Naive thymus-derived CD8-positive, alpha-beta T cell (primary cell): ENCODE measurements around the gene PLCXD3. TPM values are rescaled to one million over a fixed set of nuclear protein-coding genes. Genes with fewer than 3 reads are reported as not detected.
A peak's percentile ranks its signal among the peaks of the same experiment; 100 is the strongest.

Experiments used
- ATAC-seq, 2 donors: fragments of 150-1000 bp; cut with Tn5 transposase in 1 of 2; sonication (Bioruptor Pico), chemical (Tn5 transposase) in 1 of 2; 1 replicate in 1 of 2; 2 replicates in 1 of 2; pipeline ENCODE4 v1.10.0; 2021; ENCODE audit warnings: mild to moderate bottlenecking in 2 of 2, moderate library complexity in 2 of 2
- POLR2A ChIA-PET: fragments of 350-600 bp; sonication (Branson Sonifier 250); formaldehyde crosslinking; loops from one replicate; lab custom pipeline; 2021; ENCODE audit warnings: antibody characterized with exemption; lab: Charles Lee
- DNase-seq, 10 donors: peaks; one replicate each; pipeline versions ENCODE4 v3.0.0 to v3.0.0-alpha.2; 2020 to 2022
- H3K27ac Mint-ChIP-seq, 10 donors: one replicate each; pipeline ENCODE4 v1.8.0; 2020 to 2022; ENCODE audit warnings: mild to moderate bottlenecking in 10 of 10, mixed read lengths in 10 of 10, moderate library complexity in 4 of 10, inconsistent platforms in 1 of 10
- H3K27me3 Mint-ChIP-seq, 5 donors: one replicate each; pipeline ENCODE4 v1.8.0; 2021 to 2022; ENCODE audit warnings: mixed read lengths in 5 of 5
- H3K36me3 Mint-ChIP-seq, 3 donors: one replicate each; pipeline ENCODE4 v1.8.0; 2020 to 2022; ENCODE audit warnings: mixed read lengths in 3 of 3, mild to moderate bottlenecking in 2 of 3, inconsistent platforms in 1 of 3
- H3K4me1 Mint-ChIP-seq, 4 donors: one replicate each; pipeline ENCODE4 v1.8.0; 2021 to 2022; ENCODE audit warnings: mixed read lengths in 4 of 4
- H3K4me3 Mint-ChIP-seq, 10 donors: one replicate each; pipeline ENCODE4 v1.8.0; 2020 to 2022; ENCODE audit warnings: mild to moderate bottlenecking in 10 of 10, mixed read lengths in 10 of 10, moderate library complexity in 6 of 10, inconsistent platforms in 1 of 10
- H3K9me3 Mint-ChIP-seq, 9 donors: one replicate each; pipeline ENCODE4 v1.8.0; 2020 to 2022; ENCODE audit warnings: mixed read lengths in 9 of 9, mild to moderate bottlenecking in 3 of 9, inconsistent platforms in 1 of 9, moderate library complexity in 1 of 9
- polyA plus RNA-seq, 3 donors: library from polyadenylated mRNA; unstranded; fragments of 300-500 nt; fragmentation: Illumina TruSeq; gene quantifications; one replicate each; pipeline ENCODE4 v1.2.3, GENCODE V29; 2021
- total RNA-seq, 8 experiments: library from RNA in 2 of 8; stranded (reverse) in 2 of 8; gene quantifications; one replicate each; pipeline ENCODE4 v1.2.3 and lab custom pipeline; 2021 to 2026

PLCXD3 gene
- total and polyA plus RNA-seq, 5 experiments from 2014 or later = not detected

DNA sequence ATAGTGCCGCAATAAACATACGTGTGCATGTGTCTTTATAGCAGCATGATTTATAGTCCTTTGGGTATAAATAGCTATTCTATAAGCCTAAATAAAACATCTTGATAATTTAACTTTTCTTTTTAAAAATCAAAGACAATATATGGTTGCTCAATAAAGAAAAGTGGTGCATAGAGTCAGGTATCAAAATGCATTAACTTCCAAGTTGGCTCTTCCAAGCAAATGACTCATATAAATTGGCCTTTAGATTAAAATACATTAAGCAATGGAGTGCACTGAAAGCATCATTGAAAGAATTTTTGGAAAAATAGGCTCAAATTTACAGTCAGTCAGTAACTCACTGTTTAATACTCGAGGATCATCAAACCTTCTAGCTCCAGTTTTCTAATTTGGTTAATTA lies 106.6 kb downstream of the PLCXD3 start:
- no peak overlapping the region for H3K27ac Mint-ChIP-seq
- peaks cover 0 to 6% (median 0%) of the 10 kb centered on the region in 5 donors for H3K27me3 Mint-ChIP-seq

DNA sequence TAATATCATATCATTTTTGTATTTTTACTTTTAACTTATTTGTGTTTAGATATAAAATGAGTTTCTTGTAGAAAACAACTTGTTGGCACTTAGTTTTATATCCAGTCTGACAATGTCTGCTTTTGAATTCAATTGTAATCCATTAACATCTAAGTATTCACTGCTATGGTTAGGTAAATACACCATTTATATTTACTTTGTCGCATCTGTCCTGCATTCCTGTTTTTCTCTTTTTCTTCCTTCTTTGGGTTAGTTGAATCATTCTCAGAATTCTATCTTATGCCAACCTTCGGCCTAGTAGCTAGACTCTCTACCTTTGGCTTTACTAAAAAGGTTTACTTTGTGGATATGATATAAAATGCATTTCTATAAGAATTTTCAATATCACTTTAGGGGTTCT lies 107.6 kb downstream of the PLCXD3 start:
- H3K36me3 Mint-ChIP-seq = peaks cover 0 to 6% (median 0%) of the 10 kb centered on the region in 3 donors
- no peak overlapping the region for H3K27ac Mint-ChIP-seq
- H3K27me3 Mint-ChIP-seq = peaks cover 0 to 6% (median 0%) of the 10 kb centered on the region in 5 donors
- DNase-seq (no peak), ATAC-seq (no peak)
- H3K4me1 Mint-ChIP-seq = no peaks in the 10 kb centered on the region
- H3K9me3 Mint-ChIP-seq = peaks cover 0 to 49% (median 13%) of the 10 kb centered on the region in 9 donors
- POLR2A ChIA-PET = no interaction called here
- H3K4me3 Mint-ChIP-seq = no peak overlapping the region

More for the DNA sequence above, 106.6 kb downstream of the PLCXD3 start:
- Mint-ChIP-seq H3K4me1 (no peaks in the 10 kb centered on the region), H3K4me3 (no peak overlapping the region), H3K9me3 (peaks cover 0 to 39% (median 7%) of the 10 kb centered on the region in 9 donors), H3K36me3 (no peaks in the 10 kb centered on the region)
- no peak for ATAC-seq
- POLR2A ChIA-PET = no interaction called here
- no peak for DNase-seq

DNA sequence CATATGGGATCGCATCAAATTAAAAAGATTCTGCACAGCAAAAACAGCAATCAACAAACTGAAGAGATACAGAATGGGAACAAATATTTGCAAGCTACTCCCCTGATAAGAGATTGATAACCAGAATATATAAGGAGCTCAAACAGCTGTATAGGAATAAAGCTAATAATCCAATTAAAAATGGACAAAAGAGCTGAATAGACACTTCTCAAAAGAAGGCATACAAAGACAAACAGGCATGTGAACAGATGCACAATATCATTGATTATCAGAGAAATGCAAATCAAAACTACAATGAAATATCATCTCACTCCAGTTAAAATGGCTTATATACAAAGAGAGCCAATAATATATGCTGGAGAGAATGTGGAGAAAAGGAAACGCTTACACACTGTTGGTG lies 110.6 kb downstream of the PLCXD3 start:
- Mint-ChIP-seq H3K4me1 (no peaks in the 10 kb centered on the region), H3K27me3 (no peaks in the 10 kb centered on the region), H3K27ac (no peak overlapping the region), H3K36me3 (peaks cover 0 to 6% (median 0%) of the 10 kb centered on the region in 3 donors), H3K9me3 (peaks cover 8 to 46% (median 23%) of the 10 kb centered on the region in 9 donors), H3K4me3 (no peak overlapping the region)
- POLR2A ChIA-PET = no interaction called here
- ATAC-seq (no peak), DNase-seq (no peak)

DNA sequence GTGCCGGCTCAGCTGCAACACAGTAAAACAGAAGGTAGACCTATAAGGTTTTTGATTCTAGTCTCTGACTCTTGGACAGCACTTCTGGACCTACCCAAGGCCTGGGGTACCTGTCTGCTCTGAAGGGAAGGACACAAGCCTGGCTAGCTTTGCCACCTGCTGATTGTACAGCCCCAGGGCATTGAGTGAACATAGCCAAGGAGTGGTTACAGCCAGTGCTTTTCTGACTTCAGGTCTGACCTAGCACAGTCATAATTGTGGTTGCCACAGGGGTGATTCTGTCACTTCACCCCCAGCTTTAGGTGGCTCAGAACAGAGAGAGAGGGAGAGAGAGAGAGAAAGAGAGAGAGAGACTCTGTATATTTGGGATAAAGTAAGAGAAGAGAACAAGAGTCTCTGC lies 118.4 kb downstream of the PLCXD3 start:
- Mint-ChIP-seq H3K4me3 (no peak overlapping the region), H3K36me3 (no peaks in the 10 kb centered on the region), H3K9me3 (peaks cover 7 to 32% (median 15%) of the 10 kb centered on the region in 9 donors), H3K27ac (no peak overlapping the region), H3K27me3 (no peaks in the 10 kb centered on the region), H3K4me1 (no peaks in the 10 kb centered on the region)
- POLR2A ChIA-PET = no interaction called here
- no peak for DNase-seq
- no peak for ATAC-seq

DNA sequence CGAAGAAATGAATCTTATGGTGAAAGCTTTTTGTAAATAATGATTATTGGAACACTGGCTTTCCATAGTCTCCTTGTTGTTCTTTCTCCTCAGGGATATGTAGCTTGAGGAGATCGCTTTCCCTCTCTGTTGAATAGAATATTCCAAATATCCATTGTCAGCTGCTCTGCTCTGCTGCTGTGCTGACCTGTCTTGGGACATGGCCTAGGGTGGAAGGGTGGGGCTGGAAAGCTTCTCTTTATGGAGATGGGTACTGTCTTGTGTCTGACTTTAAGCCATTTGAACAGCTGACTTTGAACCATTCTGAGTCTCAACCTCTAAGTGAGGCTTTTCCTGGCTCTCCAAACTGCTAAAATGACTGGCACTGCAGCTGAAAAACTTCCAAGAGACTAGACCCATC lies 135.8 kb downstream of the PLCXD3 start:
- DNase-seq (no peak), ATAC-seq (no peak)
- POLR2A ChIA-PET = no interaction called here
- no peaks in the 10 kb centered on the region for H3K4me1 Mint-ChIP-seq
- peaks cover 0 to 21% (median 2%) of the 10 kb centered on the region in 9 donors for H3K9me3 Mint-ChIP-seq
- no peaks in the 10 kb centered on the region for H3K36me3 Mint-ChIP-seq
- no peak overlapping the region for H3K4me3 Mint-ChIP-seq
- no peak overlapping the region for H3K27ac Mint-ChIP-seq
- peaks cover 0 to 9% (median 0%) of the 10 kb centered on the region in 5 donors for H3K27me3 Mint-ChIP-seq

DNA sequence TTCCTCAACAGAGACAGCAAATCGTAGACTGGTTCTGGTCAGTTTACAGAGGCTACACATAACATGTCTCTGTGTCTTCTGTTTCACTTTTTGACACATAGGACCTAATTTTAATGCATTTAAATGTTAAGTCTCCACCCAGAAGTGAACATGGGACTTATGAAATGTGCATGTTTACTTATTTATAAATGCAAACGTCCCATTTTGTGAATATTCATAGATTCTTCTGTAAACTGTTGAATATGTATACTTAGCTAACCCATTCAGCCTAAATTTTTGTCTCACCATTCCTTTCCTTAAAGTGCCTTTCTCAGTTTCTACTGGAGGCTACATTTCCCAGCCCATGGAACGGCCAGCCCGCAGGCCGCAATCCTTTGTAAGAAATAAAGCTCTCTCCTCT lies 137.2 kb downstream of the PLCXD3 start:
- no peaks in the 10 kb centered on the region for H3K36me3 Mint-ChIP-seq
- ATAC-seq = no peak
- peaks cover 0 to 9% (median 0%) of the 10 kb centered on the region in 5 donors for H3K27me3 Mint-ChIP-seq
- POLR2A ChIA-PET = no interaction called here
- H3K4me1 Mint-ChIP-seq = no peaks in the 10 kb centered on the region
- no peak for DNase-seq
- H3K4me3 Mint-ChIP-seq = no peak overlapping the region
- H3K27ac Mint-ChIP-seq = no peak overlapping the region
- H3K9me3 Mint-ChIP-seq = peaks cover 0 to 21% (median 2%) of the 10 kb centered on the region in 9 donors

DNA sequence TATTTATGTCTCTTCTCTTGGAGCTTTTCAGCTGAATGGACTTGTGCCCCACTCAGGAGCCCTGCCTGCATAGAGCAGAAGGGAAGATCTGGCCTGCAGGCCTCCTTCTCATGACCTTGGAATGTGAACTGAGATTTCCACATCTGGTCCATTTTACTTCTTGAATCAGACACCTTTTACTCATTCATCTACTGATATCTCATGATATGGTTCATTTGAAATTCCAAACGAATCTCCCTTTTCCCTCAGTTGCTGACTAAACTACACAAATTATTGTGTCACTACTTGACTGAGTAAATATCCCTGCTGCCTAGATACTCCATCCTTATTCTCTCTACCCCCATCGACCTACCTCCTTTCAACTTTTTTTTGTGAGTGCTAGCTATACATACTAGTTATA lies 138.7 kb downstream of the PLCXD3 start:
- no peak for DNase-seq

DNA sequence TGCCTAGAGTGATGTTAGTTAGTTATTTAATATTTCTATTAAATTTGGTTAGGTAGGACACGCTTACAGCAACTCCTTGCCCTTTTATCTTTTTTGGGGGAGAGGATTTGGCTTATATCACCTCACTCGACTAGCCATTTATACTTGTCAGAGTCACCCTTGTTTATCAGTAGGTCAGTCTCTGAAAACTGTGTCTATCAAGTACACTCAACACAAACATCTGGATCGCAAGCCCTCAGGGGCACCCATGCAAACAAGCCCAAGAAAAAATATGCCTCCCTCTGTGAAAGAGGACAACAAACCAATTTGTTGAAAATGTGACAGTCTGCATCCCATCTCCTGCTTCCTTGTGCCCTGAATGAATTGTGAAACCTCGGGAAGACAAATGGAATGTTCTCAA lies 139.9 kb downstream of the PLCXD3 start:
- DNase-seq (no peak), ATAC-seq (no peak)
- POLR2A ChIA-PET = no interaction called here
- Mint-ChIP-seq H3K4me1 (no peaks in the 10 kb centered on the region), H3K9me3 (peaks cover 0 to 9% (median 2%) of the 10 kb centered on the region in 9 donors), H3K36me3 (no peaks in the 10 kb centered on the region), H3K27me3 (peaks cover 0 to 3% (median 0%) of the 10 kb centered on the region in 5 donors), H3K4me3 (no peak overlapping the region), H3K27ac (no peak overlapping the region)

More for the DNA sequence above, 138.7 kb downstream of the PLCXD3 start:
- no peaks in the 10 kb centered on the region for H3K4me1 Mint-ChIP-seq
- H3K27me3 Mint-ChIP-seq = peaks cover 0 to 9% (median 0%) of the 10 kb centered on the region in 5 donors
- no peak overlapping the region for H3K4me3 Mint-ChIP-seq
- POLR2A ChIA-PET = no interaction called here
- no peaks in the 10 kb centered on the region for H3K36me3 Mint-ChIP-seq
- ATAC-seq = no peak
- peaks cover 0 to 19% (median 2%) of the 10 kb centered on the region in 9 donors for H3K9me3 Mint-ChIP-seq
- no peak overlapping the region for H3K27ac Mint-ChIP-seq

DNA sequence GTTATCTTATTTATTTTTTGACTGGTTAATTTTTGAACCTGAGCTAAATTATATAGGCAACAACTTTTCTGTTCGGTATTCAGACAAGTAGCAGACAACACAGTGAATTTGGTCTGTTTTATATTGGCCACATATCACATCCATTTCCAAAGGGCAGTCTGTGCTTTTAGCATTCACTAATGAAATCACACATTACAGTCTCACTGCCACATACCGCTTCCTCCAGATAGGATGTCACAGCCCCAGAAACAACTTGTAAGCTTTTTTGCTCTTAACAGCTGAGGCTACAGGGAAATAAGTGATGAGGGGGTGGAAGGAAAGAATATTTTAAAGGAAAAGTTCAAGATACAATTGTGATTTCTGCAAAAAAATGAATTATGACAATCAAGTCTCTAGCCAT lies 140.6 kb downstream of the PLCXD3 start:
- Mint-ChIP-seq H3K4me3 (no peak overlapping the region), H3K4me1 (no peaks in the 10 kb centered on the region), H3K27ac (no peak overlapping the region), H3K27me3 (peaks cover 0 to 3% (median 0%) of the 10 kb centered on the region in 5 donors), H3K36me3 (no peaks in the 10 kb centered on the region), H3K9me3 (peaks cover 0 to 9% (median 2%) of the 10 kb centered on the region in 9 donors)
- POLR2A ChIA-PET = no interaction called here
- DNase-seq = no peak
- no peak for ATAC-seq

DNA sequence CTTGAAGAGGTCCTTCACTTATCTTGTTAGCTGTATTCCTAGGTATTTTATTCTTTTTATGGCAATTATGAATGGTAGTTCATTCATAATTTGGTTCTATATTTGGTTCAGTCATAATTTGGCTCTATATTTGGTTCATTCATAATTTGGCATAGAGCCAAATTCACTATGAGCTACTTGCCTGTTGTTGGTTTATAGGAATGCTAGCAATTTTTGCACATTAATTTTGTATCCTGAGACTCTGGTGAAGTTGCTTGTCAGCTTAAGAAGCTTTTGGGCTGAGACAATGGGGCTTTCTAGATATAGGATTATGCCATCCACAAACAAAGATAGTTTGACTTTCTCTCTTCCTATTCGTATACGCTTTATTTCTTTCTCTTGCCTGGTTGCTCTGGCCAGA lies 142.2 kb downstream of the PLCXD3 start:
- Mint-ChIP-seq H3K9me3 (peaks cover 0 to 2% (median 0%) of the 10 kb centered on the region in 9 donors), H3K4me1 (no peaks in the 10 kb centered on the region), H3K4me3 (no peak overlapping the region), H3K36me3 (peaks cover 0 to 2% (median 0%) of the 10 kb centered on the region in 3 donors), H3K27me3 (no peaks in the 10 kb centered on the region), H3K27ac (no peak overlapping the region)
- peak in 1 of 10 donors; percentile 0 for DNase-seq
- POLR2A ChIA-PET = no interaction called here
- ATAC-seq = no peak

DNA sequence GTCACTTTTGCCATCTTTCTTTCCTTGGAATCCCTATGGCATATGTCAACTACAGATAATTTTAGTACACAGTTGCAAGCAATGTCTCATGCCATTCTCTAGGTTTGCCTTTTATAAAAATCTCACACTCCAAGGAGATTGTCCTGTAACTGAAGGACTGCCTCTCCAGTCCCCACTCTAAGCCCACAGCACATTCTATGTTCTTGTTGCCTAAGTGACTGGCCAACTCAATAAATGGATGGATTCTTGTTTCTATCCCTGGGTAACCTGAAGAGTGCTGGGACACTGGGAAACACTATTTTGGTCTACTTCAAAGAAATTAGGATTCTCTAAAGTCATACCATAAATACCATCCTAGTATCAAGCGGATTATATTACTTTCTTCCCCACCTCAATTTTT lies 145.0 kb downstream of the PLCXD3 start:
- DNase-seq (no peak), ATAC-seq (no peak)
- no peaks in the 10 kb centered on the region for H3K4me1 Mint-ChIP-seq
- peaks cover 0 to 2% (median 0%) of the 10 kb centered on the region in 3 donors for H3K36me3 Mint-ChIP-seq
- no peaks in the 10 kb centered on the region for H3K27me3 Mint-ChIP-seq
- H3K4me3 Mint-ChIP-seq = no peak overlapping the region
- POLR2A ChIA-PET = no interaction called here
- no peak overlapping the region for H3K27ac Mint-ChIP-seq
- H3K9me3 Mint-ChIP-seq = peaks cover 0 to 3% (median 0%) of the 10 kb centered on the region in 9 donors

DNA sequence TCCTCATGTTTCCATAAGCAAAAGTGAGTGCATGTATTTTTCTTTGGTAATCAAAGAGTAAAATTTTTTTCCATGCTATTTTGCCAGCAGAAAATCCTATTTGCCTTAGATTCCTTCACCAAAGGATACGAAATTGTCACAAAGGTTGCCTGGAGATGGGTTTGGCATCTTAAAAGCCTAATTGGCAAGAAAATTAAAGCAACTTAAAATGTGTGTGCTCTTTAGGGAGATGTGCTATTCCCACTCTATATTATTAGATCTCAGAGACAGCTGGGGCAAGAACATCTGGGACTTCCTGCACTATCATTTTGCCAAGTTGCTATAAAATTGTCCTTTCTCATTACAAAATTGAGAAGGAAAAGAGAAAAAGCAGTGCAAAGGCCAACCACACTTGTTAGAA lies 146.1 kb downstream of the PLCXD3 start:
- DNase-seq = no peak
- H3K9me3 Mint-ChIP-seq = peaks cover 0 to 13% (median 2%) of the 10 kb centered on the region in 9 donors
- H3K27me3 Mint-ChIP-seq = no peaks in the 10 kb centered on the region
- H3K4me3 Mint-ChIP-seq = no peak overlapping the region
- H3K27ac Mint-ChIP-seq = no peak overlapping the region
- POLR2A ChIA-PET = no interaction called here
- H3K36me3 Mint-ChIP-seq = peaks cover 0 to 4% (median 2%) of the 10 kb centered on the region in 3 donors
- ATAC-seq = no peak
- no peaks in the 10 kb centered on the region for H3K4me1 Mint-ChIP-seq

DNA sequence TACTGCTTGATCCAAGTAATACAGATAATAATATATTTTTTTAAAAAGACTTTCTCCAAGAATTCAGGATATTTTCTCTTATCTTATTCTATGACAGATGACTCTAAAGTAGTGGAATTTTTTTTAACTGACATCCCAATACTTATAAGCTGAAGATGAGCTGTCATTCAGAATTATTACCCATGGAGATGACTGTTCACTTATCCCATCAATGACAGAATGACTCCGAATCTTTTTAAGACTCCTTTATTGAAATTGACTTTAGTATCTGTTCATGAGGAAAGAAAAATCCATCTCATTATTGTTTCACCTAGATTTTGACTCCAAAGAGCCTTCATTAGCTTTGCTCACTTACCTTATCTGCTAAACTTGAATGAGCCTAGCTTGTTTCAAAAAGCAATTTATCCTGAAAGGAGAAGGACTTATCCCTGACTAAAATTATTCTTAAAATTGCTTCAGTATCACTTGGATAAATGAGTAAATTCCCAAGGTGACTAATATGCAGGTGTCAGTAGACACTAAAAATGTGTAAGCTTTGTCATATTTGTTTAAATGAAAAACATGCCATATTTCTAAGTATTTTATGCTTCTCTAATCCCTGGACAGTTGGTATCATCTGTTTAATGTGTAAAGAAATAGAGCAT lies 146.9 kb downstream of the PLCXD3 start:
- peaks cover 1 to 22% (median 4%) of the 10 kb centered on the region in 9 donors for H3K9me3 Mint-ChIP-seq
- no peak for DNase-seq
- H3K4me1 Mint-ChIP-seq = no peaks in the 10 kb centered on the region
- H3K27me3 Mint-ChIP-seq = no peaks in the 10 kb centered on the region
- no peak overlapping the region for H3K27ac Mint-ChIP-seq
- H3K36me3 Mint-ChIP-seq = peaks cover 0 to 6% (median 2%) of the 10 kb centered on the region in 3 donors
- POLR2A ChIA-PET = no interaction called here
- no peak for ATAC-seq
- no peak overlapping the region for H3K4me3 Mint-ChIP-seq

DNA sequence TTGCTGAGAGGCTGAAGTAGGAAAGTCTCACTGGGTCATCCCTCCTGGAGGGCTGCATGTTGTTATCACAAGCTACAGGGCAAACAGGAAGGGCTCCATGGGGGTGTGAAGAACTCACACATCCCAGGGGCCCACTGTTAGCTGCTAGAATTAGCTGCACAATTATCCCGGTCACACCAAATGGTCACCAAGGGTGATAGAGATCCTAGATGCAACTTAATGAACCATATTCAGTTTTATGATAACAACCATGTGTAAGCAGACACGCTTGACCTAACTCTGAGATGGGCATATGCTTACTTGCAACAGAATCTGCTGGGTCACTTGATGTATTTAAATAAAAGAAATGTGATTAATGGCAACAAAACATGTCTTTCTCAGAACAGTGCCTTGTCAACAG lies 153.6 kb downstream of the PLCXD3 start:
- ATAC-seq (no peak), DNase-seq (no peak)
- H3K36me3 Mint-ChIP-seq = peaks cover 0 to 6% (median 0%) of the 10 kb centered on the region in 3 donors
- no peaks in the 10 kb centered on the region for H3K4me1 Mint-ChIP-seq
- no peak overlapping the region for H3K4me3 Mint-ChIP-seq
- POLR2A ChIA-PET = no interaction called here
- H3K27me3 Mint-ChIP-seq = peaks cover 0 to 2% (median 0%) of the 10 kb centered on the region in 5 donors
- H3K9me3 Mint-ChIP-seq = peaks cover 1 to 24% (median 8%) of the 10 kb centered on the region in 9 donors
- H3K27ac Mint-ChIP-seq = no peak overlapping the region
